ENCODE data around the gene ARFGAP1.

Gene ARFGAP1

GRCh38 chr20:63272105-63273058, at the start of gene ARFGAP1:
Gene ARFGAP1 (plus strand): TSS chr20:63272813. CDS start chr20:63275581, 2,768 bp downstream.
- peak in 50 of 51 donors; percentile 14 to 94 (median 82) for DNase-seq

- DNase-seq, result peak in 9 of 51 donors; percentile 13 to 50 (median 29)
Observed at GRCh38 chr20:63223121-63223825, 49.3 kb upstream of the ARFGAP1 start.

- DNase-seq, result no peak
Observed at GRCh38 chr20:63223826-63224207, 48.8 kb upstream of the ARFGAP1 start.

- peak in 18 of 51 donors; percentile 3 to 49 (median 35) for DNase-seq
Observed at GRCh38 chr20:63224412-63225081, 48.1 kb upstream of the ARFGAP1 start.

GRCh38 chr20:63225082-63225454, 47.5 kb upstream of the ARFGAP1 start:
- no peak for DNase-seq

- no peak for DNase-seq
Observed at GRCh38 chr20:63226042-63226943, 46.3 kb upstream of the ARFGAP1 start.

- DNase-seq, result no peak
Observed at GRCh38 chr20:63227260-63227659, 45.4 kb upstream of the ARFGAP1 start.

GRCh38 chr20:63228806-63229205, 43.8 kb upstream of the ARFGAP1 start:
- no peak for DNase-seq

GRCh38 chr20:63230800-63231268, 41.8 kb upstream of the ARFGAP1 start:
- DNase-seq, result peak in 35 of 51 donors; percentile 11 to 71 (median 46)

- DNase-seq, result no peak
Observed at GRCh38 chr20:63232235-63233060, 40.2 kb upstream of the ARFGAP1 start.

- DNase-seq, result no peak
Observed at GRCh38 chr20:63233061-63233344, 39.6 kb upstream of the ARFGAP1 start.

GRCh38 chr20:63233924-63234323, 38.7 kb upstream of the ARFGAP1 start:
- DNase-seq, result no peak

- DNase-seq, result no peak
Observed at GRCh38 chr20:63234693-63235398, 37.8 kb upstream of the ARFGAP1 start.

- DNase-seq, result no peak
Observed at GRCh38 chr20:63235399-63235983, 37.1 kb upstream of the ARFGAP1 start, which contains the start of gene BIRC7. Gene BIRC7 (plus strand): TSS chr20:63235905. CDS start chr20:63236097, 192 bp downstream.

- no peak for DNase-seq
Observed at GRCh38 chr20:63236116-63236837, 36.3 kb upstream of the ARFGAP1 start.

- no peak for DNase-seq
Observed at GRCh38 chr20:63238031-63238430, 34.6 kb upstream of the ARFGAP1 start.

GRCh38 chr20:63238514-63239125, 34.0 kb upstream of the ARFGAP1 start:
- DNase-seq, result peak in 26 of 51 donors; percentile 11 to 78 (median 52)

GRCh38 chr20:63239431-63239830, 33.2 kb upstream of the ARFGAP1 start:
- DNase-seq, result no peak
